Activated naive CD8-positive, alpha-beta T cell treated with anti-CD3 and anti-CD28 coated beads for 36 hours (primary cell): ENCODE results near the gene LONP2. TPM values are rescaled to one million over a fixed set of nuclear protein-coding genes. Genes with fewer than 3 reads are reported as not detected.
A peak's percentile ranks its signal among the peaks of the same experiment; 100 is the strongest.
"Not testable (repeated sequence)": the region's sequence is repeated elsewhere in the genome, so short reads cannot be mapped to it uniquely, and the experiment has no call there.

Experiments
- DNase-seq: peaks from one replicate; pipeline ENCODE4 v3.0.0; 2021
- H3K27ac Mint-ChIP-seq: one replicate; pipeline ENCODE4 v1.8.0; 2022; ENCODE audit warnings: mild to moderate bottlenecking, moderate library complexity, mixed read lengths
- H3K27me3 Mint-ChIP-seq: one replicate; pipeline ENCODE4 v1.8.0; 2022; ENCODE audit warnings: mild to moderate bottlenecking, mixed read lengths
- H3K36me3 Mint-ChIP-seq: one replicate; pipeline ENCODE4 v1.8.0; 2021; ENCODE audit warnings: mild to moderate bottlenecking, mixed read lengths
- H3K4me1 Mint-ChIP-seq: one replicate; pipeline ENCODE4 v1.8.0; 2021; ENCODE audit warnings: mixed read lengths
- H3K4me3 Mint-ChIP-seq: one replicate; pipeline ENCODE4 v1.8.0; 2022; ENCODE audit warnings: mild to moderate bottlenecking, moderate library complexity, mixed read lengths
- H3K9me3 Mint-ChIP-seq: one replicate; pipeline ENCODE4 v1.8.0; 2022; ENCODE audit warnings: mixed read lengths
- total RNA-seq, 2 experiments: library from RNA; stranded (reverse); gene quantifications; one replicate each; pipeline ENCODE4 v1.2.3, GENCODE V29; 2021

Gene LONP2
- total RNA-seq, 2 experiments from 2014 or later, result 52.2 to 53.0 TPM

DNA sequence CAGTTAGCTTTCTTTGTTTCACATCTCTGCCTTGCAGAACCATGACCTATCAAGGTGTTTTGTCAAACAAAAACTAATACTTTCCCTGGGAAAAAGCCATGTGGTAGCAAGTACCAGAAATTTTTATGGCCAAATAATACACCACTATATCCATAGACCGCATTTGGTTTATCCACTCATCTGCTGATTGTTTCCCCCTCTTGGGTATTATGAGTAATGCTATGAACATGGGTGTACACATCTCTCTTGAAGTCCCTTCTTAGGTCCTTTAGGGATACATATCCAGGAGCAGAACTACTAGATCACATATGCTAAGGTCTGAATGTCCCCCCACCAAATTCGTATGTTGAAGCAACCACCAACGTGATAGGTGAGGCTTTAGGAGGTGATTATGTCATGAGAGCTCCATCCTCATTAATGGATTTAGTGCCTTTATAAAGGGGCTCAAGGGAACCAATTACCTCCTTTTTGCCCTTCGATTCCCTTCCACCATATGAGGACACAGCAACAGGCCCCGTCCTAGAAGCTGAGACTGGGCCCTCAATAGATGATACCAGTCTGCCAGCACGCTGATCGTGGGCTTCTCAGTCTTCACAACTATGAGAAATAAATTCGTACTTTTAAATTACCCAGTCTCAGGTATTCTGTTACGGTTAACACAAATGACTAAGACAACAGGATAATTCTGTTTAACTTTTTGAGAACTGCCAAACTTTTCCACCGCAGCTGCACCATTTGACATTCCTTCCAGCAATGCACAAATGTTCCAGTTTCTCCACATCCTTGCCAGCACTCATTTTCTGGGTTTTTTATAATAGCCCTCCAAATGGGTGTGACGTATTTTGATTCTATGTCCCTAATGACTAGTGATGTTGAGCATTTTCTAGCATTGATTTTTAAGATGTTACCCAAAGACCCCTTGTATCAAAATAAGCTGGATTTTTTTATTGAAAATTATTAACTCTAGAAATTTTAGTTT lies 111.1 kb downstream of the LONP2 start:
- Mint-ChIP-seq H3K27me3 (no peaks in the 10 kb centered on the region), H3K27ac (peak overlapping the region; percentile 71), H3K36me3 (peaks cover 32% of the 10 kb centered on the region), H3K4me1 (peaks cover 22% of the 10 kb centered on the region), H3K9me3 (peaks cover 2% of the 10 kb centered on the region), H3K4me3 (no peak overlapping the region)
- no peak for DNase-seq

- H3K36me3 Mint-ChIP-seq, result peaks cover 27% of the 10 kb centered on the region
- H3K4me1 Mint-ChIP-seq, result peaks cover 29% of the 10 kb centered on the region
- no peak for DNase-seq
- no peak overlapping the region for H3K4me3 Mint-ChIP-seq
- H3K27me3 Mint-ChIP-seq, result no peaks in the 10 kb centered on the region
- H3K9me3 Mint-ChIP-seq, result peaks cover 2% of the 10 kb centered on the region
- no peak overlapping the region for H3K27ac Mint-ChIP-seq
Measured at GRCh38 chr16:48356633-48357376, 112.7 kb downstream of the LONP2 start.

DNA sequence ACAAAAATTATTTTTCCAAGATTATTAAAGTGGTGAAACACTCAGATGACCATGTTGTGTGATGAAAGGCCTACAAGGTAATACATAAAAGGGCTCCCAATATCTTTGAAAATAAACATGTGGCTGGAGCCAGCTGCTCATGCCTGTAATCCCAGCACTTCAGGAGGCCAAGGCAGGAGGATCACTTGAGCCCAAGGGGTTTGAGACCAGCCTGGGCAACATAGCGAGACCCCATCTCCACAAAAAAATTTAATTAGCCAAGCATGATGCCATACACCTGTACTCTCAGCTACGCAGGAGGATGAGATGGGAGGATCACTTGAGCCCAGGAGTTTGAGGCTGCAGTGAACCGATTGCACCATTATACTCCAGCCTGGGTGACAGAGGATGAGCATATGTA lies 114.3 kb downstream of the LONP2 start:
- Mint-ChIP-seq H3K27ac (no peak overlapping the region), H3K9me3 (peaks cover 2% of the 10 kb centered on the region), H3K27me3 (no peaks in the 10 kb centered on the region), H3K4me3 (no peak overlapping the region), H3K36me3 (peaks cover 22% of the 10 kb centered on the region), H3K4me1 (peaks cover 30% of the 10 kb centered on the region)
- DNase-seq, result no peak

GRCh38 chr16:48359983-48360382 lies 115.9 kb downstream of the LONP2 start:
- no peak overlapping the region for H3K27ac Mint-ChIP-seq
- H3K4me1 Mint-ChIP-seq, result peaks cover 25% of the 10 kb centered on the region
- no peak for DNase-seq
- no peaks in the 10 kb centered on the region for H3K9me3 Mint-ChIP-seq
- H3K4me3 Mint-ChIP-seq, result no peak overlapping the region
- H3K27me3 Mint-ChIP-seq, result no peaks in the 10 kb centered on the region
- peaks cover 9% of the 10 kb centered on the region for H3K36me3 Mint-ChIP-seq

GRCh38 chr16:48361012-48361411 lies 116.9 kb downstream of the LONP2 start:
- Mint-ChIP-seq H3K9me3 (no peaks in the 10 kb centered on the region), H3K27ac (no peak overlapping the region), H3K4me1 (peaks cover 29% of the 10 kb centered on the region), H3K4me3 (no peak overlapping the region), H3K36me3 (peaks cover 4% of the 10 kb centered on the region), H3K27me3 (no peaks in the 10 kb centered on the region)
- no peak for DNase-seq

- H3K36me3 Mint-ChIP-seq, result peaks cover 2% of the 10 kb centered on the region
- H3K4me3 Mint-ChIP-seq, result no peak overlapping the region
- H3K4me1 Mint-ChIP-seq, result peaks cover 35% of the 10 kb centered on the region
- no peaks in the 10 kb centered on the region for H3K27me3 Mint-ChIP-seq
- no peak for DNase-seq
- no peaks in the 10 kb centered on the region for H3K9me3 Mint-ChIP-seq
- no peak overlapping the region for H3K27ac Mint-ChIP-seq
Measured at GRCh38 chr16:48361540-48362144, 117.5 kb downstream of the LONP2 start.

GRCh38 chr16:48365025-48365600 lies 121.0 kb downstream of the LONP2 start:
- Mint-ChIP-seq H3K4me1 (peaks cover 53% of the 10 kb centered on the region), H3K27me3 (no peaks in the 10 kb centered on the region), H3K4me3 (peak overlapping the region; percentile 74), H3K9me3 (no peaks in the 10 kb centered on the region), H3K27ac (peak overlapping the region; percentile 85), H3K36me3 (peaks cover 1% of the 10 kb centered on the region)
- DNase-seq, result no peak

DNA sequence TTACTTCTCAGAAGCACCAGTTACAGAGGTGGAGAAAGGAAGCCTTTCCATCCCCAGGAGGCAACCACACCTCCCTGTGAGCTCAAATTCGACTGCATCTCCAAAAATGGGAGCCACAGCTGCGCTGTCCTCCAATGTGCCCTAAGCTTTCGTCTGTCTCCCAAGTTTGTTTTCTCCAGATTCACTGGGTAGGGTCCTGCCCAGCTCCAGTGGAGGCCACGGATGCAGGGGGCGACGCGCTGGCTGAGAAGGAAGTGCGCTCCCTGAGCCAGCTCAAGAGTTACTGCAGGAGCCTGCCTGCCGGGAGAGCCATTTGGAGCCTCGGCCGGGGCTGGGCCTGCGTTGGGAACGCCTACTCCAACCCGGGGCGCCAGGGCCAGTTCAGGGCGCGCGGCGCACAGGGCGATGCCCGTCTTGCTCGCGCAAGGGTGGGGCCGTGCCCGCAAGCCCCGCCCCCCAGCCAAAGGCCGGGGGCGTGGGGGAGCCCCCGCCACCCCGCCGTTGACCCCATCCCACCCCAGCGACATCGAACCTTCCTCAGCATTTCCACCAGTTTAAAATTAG lies 121.6 kb downstream of the LONP2 start:
- Mint-ChIP-seq H3K27ac (peak overlapping the region; percentile 100), H3K4me3 (peak overlapping the region; percentile 91), H3K36me3 (peaks cover 1% of the 10 kb centered on the region), H3K4me1 (peaks cover 51% of the 10 kb centered on the region), H3K27me3 (no peaks in the 10 kb centered on the region), H3K9me3 (no peaks in the 10 kb centered on the region)
- peak; percentile 90 for DNase-seq

- Mint-ChIP-seq H3K36me3 (peaks cover 3% of the 10 kb centered on the region), H3K4me1 (peaks cover 50% of the 10 kb centered on the region), H3K9me3 (no peaks in the 10 kb centered on the region), H3K4me3 (peak overlapping the region; percentile 91), H3K27me3 (no peaks in the 10 kb centered on the region), H3K27ac (peak overlapping the region; percentile 100)
- DNase-seq, result peak; percentile 65
Measured at GRCh38 chr16:48366165-48367093, 122.3 kb downstream of the LONP2 start.

GRCh38 chr16:48367441-48368049 lies 123.4 kb downstream of the LONP2 start:
- Mint-ChIP-seq H3K9me3 (no peaks in the 10 kb centered on the region), H3K4me1 (peaks cover 51% of the 10 kb centered on the region), H3K27me3 (no peaks in the 10 kb centered on the region), H3K27ac (peak overlapping the region; percentile 100), H3K36me3 (peaks cover 3% of the 10 kb centered on the region), H3K4me3 (peak overlapping the region; percentile 47)
- no peak for DNase-seq

GRCh38 chr16:48369765-48370164 lies 125.7 kb downstream of the LONP2 start:
- Mint-ChIP-seq H3K27ac (no peak overlapping the region), H3K4me3 (no peak overlapping the region), H3K4me1 (peaks cover 44% of the 10 kb centered on the region)

GRCh38 chr16:48370229-48370628 lies 126.1 kb downstream of the LONP2 start:
- DNase-seq, result no peak
- H3K9me3 Mint-ChIP-seq, result no peaks in the 10 kb centered on the region
- no peak overlapping the region for H3K27ac Mint-ChIP-seq
- no peaks in the 10 kb centered on the region for H3K27me3 Mint-ChIP-seq
- peaks cover 39% of the 10 kb centered on the region for H3K4me1 Mint-ChIP-seq
- H3K4me3 Mint-ChIP-seq, result no peak overlapping the region
- H3K36me3 Mint-ChIP-seq, result peaks cover 3% of the 10 kb centered on the region

More at GRCh38 chr16:48369765-48370164, 125.7 kb downstream of the LONP2 start:
- DNase-seq, result no peak
- peaks cover 3% of the 10 kb centered on the region for H3K36me3 Mint-ChIP-seq
- no peaks in the 10 kb centered on the region for H3K9me3 Mint-ChIP-seq
- H3K27me3 Mint-ChIP-seq, result no peaks in the 10 kb centered on the region

DNA sequence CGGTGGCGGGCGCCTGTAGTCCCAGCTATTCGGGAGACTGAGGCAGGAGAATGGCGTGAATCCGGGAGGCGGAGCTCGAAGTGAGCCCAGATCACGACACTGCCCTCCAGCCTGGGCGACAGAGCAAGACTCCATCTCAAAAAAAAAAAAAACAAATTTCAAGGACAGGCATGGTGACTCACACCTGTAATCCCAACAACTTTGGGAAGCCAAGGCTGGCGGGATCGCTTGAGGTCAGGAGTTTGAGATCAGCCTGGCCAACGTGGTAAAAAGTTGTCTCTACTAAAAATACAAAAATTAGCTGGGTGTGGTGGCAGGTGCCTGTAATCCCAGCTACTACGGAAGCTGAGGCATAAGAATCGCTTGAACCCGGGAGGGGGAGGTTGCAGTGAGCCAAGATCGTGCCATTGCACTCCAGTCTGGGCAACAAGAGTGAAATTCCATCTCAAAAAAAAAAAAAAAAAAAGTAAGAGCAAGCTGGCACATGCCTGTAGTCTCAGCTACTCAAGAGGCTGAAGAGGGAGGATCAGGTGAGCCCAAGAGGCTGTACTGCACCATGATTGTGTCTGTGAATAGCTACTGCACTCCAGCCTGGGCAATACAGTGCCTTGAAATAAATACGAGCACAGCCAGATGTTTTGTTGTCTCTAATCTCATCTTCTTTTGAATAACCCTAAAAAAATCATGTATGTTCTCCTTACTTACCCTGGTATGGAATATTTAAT lies 126.7 kb downstream of the LONP2 start:
- not testable (repeated sequence) for DNase-seq, H3K36me3 Mint-ChIP-seq
- peaks cover 34% of the 10 kb centered on the region for H3K4me1 Mint-ChIP-seq

More for the DNA sequence above, 126.7 kb downstream of the LONP2 start:
- not testable (repeated sequence) for H3K9me3 Mint-ChIP-seq, H3K4me3 Mint-ChIP-seq, H3K27me3 Mint-ChIP-seq, H3K27ac Mint-ChIP-seq
